Measurements from ENCODE around the gene TEX52.

The TEX52 gene

DNA sequence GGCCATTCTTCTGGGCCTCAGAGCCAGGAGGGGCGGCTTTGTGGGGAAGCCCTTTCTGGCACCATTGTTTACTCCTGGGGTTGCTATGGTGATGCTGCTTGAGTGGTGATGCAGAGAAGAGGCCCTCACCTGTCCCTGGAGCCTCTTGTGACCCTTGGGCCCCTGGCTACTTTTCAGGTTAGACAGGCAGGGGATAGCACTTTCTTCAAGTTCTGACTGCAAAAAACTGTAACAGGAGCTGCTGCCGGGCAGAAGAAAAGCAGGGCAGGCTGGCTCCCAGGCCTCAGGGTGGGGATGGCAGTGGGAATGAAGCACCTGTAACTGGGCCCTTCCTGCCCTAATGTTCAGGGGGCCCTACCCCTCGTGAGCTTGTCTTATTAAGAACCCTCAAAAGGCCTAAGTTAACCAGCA is at the start of gene TEX52:
Gene TEX52 (minus strand): TSS at position 19 of the 411 bp plus-strand sequence. CDS start 13 bp downstream, at position 6.
- ChIA-PET POLR2A (interaction anchor here (0.9 kb wide), 1 partner anchor 9 kb away, joined by 3 read pairs; no protein-coding TSS in a partner anchor), CTCF (interaction anchor here (0.6 to 5.0 kb wide), 5 partner anchors 11 to 1966 kb away, joined by 4 to 36 read pairs (median 11); no protein-coding TSS in a partner anchor)
- H3K4me3 ChIP-seq (ENCODE audit: low read depth, low read length): no peak within 1 kb of the TSS
- DNase-seq (ENCODE audit: low read depth, low spot score): no peak
- TF ChIP-seq CTCF (IDR thresholded peaks at IDR 0.05; ENCODE audit: insufficient read depth, low read length, missing control alignments): no peak

GRCh38 chr12:2904260-2904659 is 47.4 kb upstream of the TEX52 start:
- CTCF ChIA-PET: no interaction called here
- no peak overlapping the region for H3K4me3 ChIP-seq (ENCODE audit: low read depth, low read length)
- DNase-seq (ENCODE audit: low read depth, low spot score): no peak
- POLR2A ChIA-PET: no interaction called here
- TF ChIP-seq CTCF (IDR thresholded peaks at IDR 0.05; ENCODE audit: insufficient read depth, low read length, missing control alignments): no peak

DNA sequence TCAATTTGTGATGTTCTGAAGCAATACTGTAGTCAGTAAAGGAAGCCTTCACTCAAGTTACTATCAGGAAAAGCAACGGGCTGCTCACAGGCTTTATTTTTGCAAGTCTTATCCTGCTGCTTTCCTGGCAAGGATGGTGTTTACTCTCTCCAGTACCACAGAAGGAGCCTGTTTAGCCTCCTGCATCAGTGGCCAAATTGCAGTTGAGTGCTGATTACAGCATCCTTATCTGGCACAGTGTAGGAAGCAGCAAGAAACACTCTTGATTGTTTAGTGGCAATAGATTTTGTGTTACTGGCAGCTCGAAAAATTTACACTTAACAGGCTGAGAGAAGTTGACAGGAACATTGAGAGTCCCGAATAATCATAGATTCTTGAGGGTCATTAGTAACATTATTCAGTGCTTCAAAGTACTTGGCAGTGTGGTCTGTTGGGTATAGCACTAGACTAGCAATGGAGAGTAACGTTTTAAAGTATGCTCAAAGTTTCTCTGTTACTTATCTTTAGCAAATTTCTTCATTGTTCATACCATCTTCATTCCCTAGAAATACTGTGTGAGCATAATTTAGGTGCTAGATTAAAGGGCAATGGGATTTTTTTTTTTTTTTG is 45.5 kb upstream of the TEX52 start:
- no peak for DNase-seq (ENCODE audit: low read depth, low spot score)
- TF ChIP-seq CTCF (IDR thresholded peaks at IDR 0.05; ENCODE audit: insufficient read depth, low read length, missing control alignments): no peak
- POLR2A ChIA-PET: no interaction called here
- CTCF ChIA-PET: interaction anchor here (1.4 kb wide), 1 partner anchor 19 kb away, joined by 3 read pairs; no protein-coding TSS in a partner anchor
- H3K4me3 ChIP-seq (ENCODE audit: low read depth, low read length): no peak overlapping the region

DNA sequence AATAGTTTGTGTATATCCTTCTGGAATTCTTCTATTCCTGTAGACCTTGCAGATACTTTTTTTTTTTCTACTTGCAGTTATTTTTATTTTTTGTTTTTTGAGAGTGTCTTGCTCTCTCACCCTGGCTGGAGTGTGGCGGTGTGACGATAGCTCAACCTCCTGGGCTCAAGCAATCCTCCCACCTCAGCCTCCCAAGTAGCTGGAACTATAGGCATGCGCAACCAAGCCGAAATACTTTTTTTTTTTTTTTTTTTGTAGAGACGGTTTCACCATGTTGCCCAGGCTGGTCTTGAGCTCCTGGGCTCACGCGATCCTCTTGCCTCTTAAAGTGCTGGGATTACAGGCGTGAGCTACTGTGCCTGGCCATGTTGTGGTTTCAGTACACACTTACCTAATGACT is 43.8 kb upstream of the TEX52 start:
- TF ChIP-seq CTCF (IDR thresholded peaks at IDR 0.05; ENCODE audit: insufficient read depth, low read length, missing control alignments): no peak
- POLR2A ChIA-PET: no interaction called here
- H3K4me3 ChIP-seq (ENCODE audit: low read depth, low read length): no peak overlapping the region
- CTCF ChIA-PET: no interaction called here
- DNase-seq (ENCODE audit: low read depth, low spot score): no peak

DNA sequence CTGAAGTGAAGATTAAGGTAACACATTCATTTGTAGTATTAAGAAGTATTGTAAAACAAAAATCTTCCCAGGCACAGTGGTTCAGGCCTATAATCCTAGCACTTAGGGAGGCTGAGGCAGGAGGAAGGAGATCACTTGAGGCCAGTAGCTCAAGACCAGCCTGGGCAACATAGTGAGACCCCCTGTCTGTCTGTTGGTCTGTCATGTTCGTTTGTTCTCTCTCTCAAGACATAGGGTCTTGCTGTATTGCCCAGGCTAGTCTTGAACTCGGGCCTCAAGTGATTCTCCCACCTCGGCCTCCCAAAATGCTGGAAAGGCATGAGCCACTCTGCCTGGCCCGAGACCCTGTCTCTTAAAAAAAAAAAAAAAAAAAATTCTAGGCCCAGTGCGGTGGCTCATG is 40.6 kb upstream of the TEX52 start:
- DNase-seq (ENCODE audit: low read depth, low spot score): no peak
- POLR2A ChIA-PET: no interaction called here
- TF ChIP-seq CTCF (IDR thresholded peaks at IDR 0.05; ENCODE audit: insufficient read depth, low read length, missing control alignments): no peak
- CTCF ChIA-PET: no interaction called here
- H3K4me3 ChIP-seq (ENCODE audit: low read depth, low read length): no peak overlapping the region

DNA sequence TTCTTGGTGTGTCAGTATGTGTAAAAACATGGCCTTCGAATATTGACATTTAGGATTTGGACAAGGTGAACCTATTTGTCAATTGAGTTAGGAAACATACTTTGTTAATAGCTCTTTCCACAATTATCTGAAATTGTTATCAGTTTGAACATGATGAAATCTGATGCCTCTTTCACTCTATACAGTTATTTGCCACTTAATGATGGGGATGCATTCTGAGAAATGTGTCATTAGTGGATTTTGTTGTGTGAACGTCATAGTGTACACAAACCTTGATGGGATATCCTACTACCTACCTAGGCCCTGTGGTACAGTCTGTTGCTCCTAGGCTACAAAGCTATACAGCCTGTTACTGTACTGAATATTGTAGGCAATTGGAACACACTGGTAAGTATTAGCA is 38.7 kb upstream of the TEX52 start:
- POLR2A ChIA-PET: no interaction called here
- H3K4me3 ChIP-seq (ENCODE audit: low read depth, low read length): no peak overlapping the region
- no peak for TF ChIP-seq CTCF (IDR thresholded peaks at IDR 0.05; ENCODE audit: insufficient read depth, low read length, missing control alignments)
- DNase-seq (ENCODE audit: low read depth, low spot score): no peak
- CTCF ChIA-PET: interaction anchor here (1.0 to 1.6 kb wide), 3 partner anchors 15 to 139 kb away, joined by 3 to 5 read pairs (median 3); no protein-coding TSS in a partner anchor

Measured in AG04449 (cell line).